EL (cell line): ENCODE measurements around the gene ALDH1B1.

Experiments
- DNase-seq: peaks from one replicate; pipeline ENCODE4 v3.0.0-alpha.2; 2016

ALDH1B1 gene

GRCh38 chr9:38442473-38443096 is 50.1 kb downstream of the ALDH1B1 start:
- DNase-seq, result no peak

- DNase-seq, result peak; percentile 69
These were observed 50.7 kb downstream of the ALDH1B1 start for GRCh38 chr9:38443181-38443580.

GRCh38 chr9:38443597-38443996 is 51.1 kb downstream of the ALDH1B1 start:
- DNase-seq, result peak; percentile 40

- no peak for DNase-seq
These were observed 52.9 kb downstream of the ALDH1B1 start for GRCh38 chr9:38445154-38446043.

GRCh38 chr9:38447703-38448102 is 55.2 kb downstream of the ALDH1B1 start:
- no peak for DNase-seq
